Hepatocyte (in vitro differentiated cells): ENCODE measurements around the gene ADRM1. TPM values are rescaled to one million over a fixed set of nuclear protein-coding genes. Genes with fewer than 3 reads are reported as not detected.

Experiments
- DNase-seq: peaks from one replicate; pipeline ENCODE4 v3.0.0-alpha.2; 2016; ENCODE audit warnings: low spot score
- H2AFZ ChIP-seq: fragments of 200-600 bp; sonication (generic); 2 replicates; pipeline ENCODE4 v1.6.0; 2016; ENCODE audit warnings: antibody characterized with exemption, mild to moderate bottlenecking
- H3K27ac ChIP-seq: fragments of 200-600 bp; sonication (generic); 2 replicates; pipeline ENCODE4 v1.5.1; 2016; ENCODE audit warnings: mild to moderate bottlenecking
- H3K27me3 ChIP-seq: fragments of 200-600 bp; sonication (generic); 2 replicates; pipeline ENCODE4 v1.6.1; 2016
- H3K36me3 ChIP-seq: fragments of 200-600 bp; sonication (generic); replicated peaks from 2 replicates; pipeline ENCODE4 v1.5.1; 2016; ENCODE audit warnings: low read depth; ENCODE audit not compliant: insufficient read depth
- H3K4me1 ChIP-seq: fragments of 200-600 bp; sonication (generic); 2 replicates; pipeline ENCODE4 v1.5.1; 2016; ENCODE audit warnings: mild to moderate bottlenecking, moderate library complexity; ENCODE audit not compliant: insufficient read depth
- H3K4me2 ChIP-seq: fragments of 200-600 bp; sonication (generic); 2 replicates; pipeline ENCODE4 v1.6.0; 2016
- H3K4me3 ChIP-seq: fragments of 200-600 bp; sonication (generic); 2 replicates; pipeline ENCODE4 v1.5.1; 2016; ENCODE audit warnings: mild to moderate bottlenecking
- H3K79me2 ChIP-seq: fragments of 200-600 bp; sonication (generic); 2 replicates; pipeline ENCODE4 v1.6.0; 2017; ENCODE audit warnings: mild to moderate bottlenecking
- H3K9me2 ChIP-seq: fragments of 200-600 bp; sonication (generic); replicated peaks from 2 replicates; pipeline ENCODE4 v1.6.0; 2017; ENCODE audit warnings: mild to moderate bottlenecking; ENCODE audit not compliant: insufficient read depth
- H3K9me3 ChIP-seq: fragments of 200-600 bp; sonication (generic); 2 replicates; pipeline ENCODE4 v1.5.1; 2016; ENCODE audit warnings: low read depth, mild to moderate bottlenecking
- H4K20me1 ChIP-seq: fragments of 200-600 bp; sonication (generic); 2 replicates; pipeline ENCODE4 v1.6.0; 2016; ENCODE audit warnings: mild to moderate bottlenecking; ENCODE audit not compliant: insufficient read depth, poor library complexity, severe bottlenecking
- EZH2 ChIP-seq: fragments of 200-600 bp; sonication (generic); IDR thresholded peaks from 2 replicates; pipeline ENCODE4 v1.6.1; 2016; ENCODE audit warnings: antibody characterized with exemption, mild to moderate bottlenecking, borderline replicate concordance
- EZH2phosphoT487 ChIP-seq: fragments of 200-600 bp; sonication (generic); IDR thresholded peaks from one replicate; pipeline ENCODE4 v1.6.1; 2018; ENCODE audit warnings: antibody characterized with exemption, mild to moderate bottlenecking, low read depth, moderate library complexity; ENCODE audit not compliant: unreplicated experiment, severe bottlenecking
- WGBS: methylation state at CpG from one replicate; pipeline ENCODE4 v1.1.6; 2016; ENCODE audit warnings: low lambda C conversion rate; ENCODE audit errors: missing lambda C conversion rate; 5-methylcytosine and 5-hydroxymethylcytosine counted together
- polyA plus RNA-seq: library from polyadenylated mRNA; unstranded; fragments of >200 nt; fragmentation: Nextera tagmentation; extraction: Ambion mirVana; gene quantifications from 2 replicates; pipeline ENCODE4 v1.2.1, GENCODE V29; 2016
- total RNA-seq: library from RNA; depleted of rRNA; stranded (reverse); fragments of >200 nt; gene quantifications from 2 replicates; pipeline ENCODE4 v1.2.3, GENCODE V29; 2014
- TF ChIP-seq, protein P1 (sequence below): fragments of 200-600 bp; sonication (generic); IDR thresholded peaks from 2 replicates; pipeline ENCODE4 v1.5.1; 2016; ENCODE audit warnings: antibody characterized with exemption, mild to moderate bottlenecking; ENCODE audit not compliant: poor library complexity

The ADRM1 gene
- total and polyA plus RNA-seq, 2 experiments from 2014 or later: 103 to 144 TPM

DNA sequence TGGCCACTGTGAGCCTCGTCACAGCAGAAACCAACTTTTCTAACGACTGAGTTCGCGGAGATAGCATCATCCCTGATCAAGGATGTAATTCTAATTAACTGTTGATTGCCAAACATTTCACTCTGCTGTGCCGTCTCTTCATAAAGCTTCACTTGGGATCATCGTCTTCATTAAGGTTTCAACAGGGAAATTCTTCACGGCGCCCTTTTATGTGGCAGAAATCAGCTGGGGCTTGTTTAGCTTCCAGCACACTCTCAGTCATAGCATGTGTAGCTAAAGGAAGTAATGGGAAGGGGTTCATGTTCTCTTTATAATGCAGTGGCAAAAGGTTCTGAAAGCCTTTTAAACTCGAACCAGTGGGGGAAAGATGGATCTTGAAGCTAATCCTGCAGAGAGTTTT lies 8.9 kb upstream of the ADRM1 start:
- TF ChIP-seq EZH2phosphoT487: no peak
- TF ChIP-seq, protein P1, sequence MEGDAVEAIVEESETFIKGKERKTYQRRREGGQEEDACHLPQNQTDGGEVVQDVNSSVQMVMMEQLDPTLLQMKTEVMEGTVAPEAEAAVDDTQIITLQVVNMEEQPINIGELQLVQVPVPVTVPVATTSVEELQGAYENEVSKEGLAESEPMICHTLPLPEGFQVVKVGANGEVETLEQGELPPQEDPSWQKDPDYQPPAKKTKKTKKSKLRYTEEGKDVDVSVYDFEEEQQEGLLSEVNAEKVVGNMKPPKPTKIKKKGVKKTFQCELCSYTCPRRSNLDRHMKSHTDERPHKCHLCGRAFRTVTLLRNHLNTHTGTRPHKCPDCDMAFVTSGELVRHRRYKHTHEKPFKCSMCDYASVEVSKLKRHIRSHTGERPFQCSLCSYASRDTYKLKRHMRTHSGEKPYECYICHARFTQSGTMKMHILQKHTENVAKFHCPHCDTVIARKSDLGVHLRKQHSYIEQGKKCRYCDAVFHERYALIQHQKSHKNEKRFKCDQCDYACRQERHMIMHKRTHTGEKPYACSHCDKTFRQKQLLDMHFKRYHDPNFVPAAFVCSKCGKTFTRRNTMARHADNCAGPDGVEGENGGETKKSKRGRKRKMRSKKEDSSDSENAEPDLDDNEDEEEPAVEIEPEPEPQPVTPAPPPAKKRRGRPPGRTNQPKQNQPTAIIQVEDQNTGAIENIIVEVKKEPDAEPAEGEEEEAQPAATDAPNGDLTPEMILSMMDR: no peak
- TF ChIP-seq EZH2: no peak
- H3K79me2 ChIP-seq: no peaks in the 10 kb centered on the region
- no peaks in the 10 kb centered on the region for H3K9me3 ChIP-seq
- no peaks in the 10 kb centered on the region for H3K27me3 ChIP-seq
- WGBS: 90% methylated on average over 9 of the region's 9 CpGs
- H3K27ac ChIP-seq: no peak overlapping the region
- no peaks in the 10 kb centered on the region for H3K9me2 ChIP-seq
- no peaks in the 10 kb centered on the region for H3K36me3 ChIP-seq
- no peak overlapping the region for H3K4me2 ChIP-seq
- H2AFZ ChIP-seq: no peak overlapping the region
- H4K20me1 ChIP-seq: no peaks in the 10 kb centered on the region
- H3K4me1 ChIP-seq: no peaks in the 10 kb centered on the region
- no peak overlapping the region for H3K4me3 ChIP-seq
- no peak for DNase-seq

- no peak overlapping the region for H2AFZ ChIP-seq
- H3K9me3 ChIP-seq: no peaks in the 10 kb centered on the region
- no peaks in the 10 kb centered on the region for H3K27me3 ChIP-seq
- WGBS: 96% methylated on average over 17 of the region's 17 CpGs
- DNase-seq: no peak
- TF ChIP-seq EZH2phosphoT487 (no peak), EZH2 (no peak)
- TF ChIP-seq, protein P1: no peak
- H3K79me2 ChIP-seq: no peaks in the 10 kb centered on the region
- H3K4me2 ChIP-seq: no peak overlapping the region
- no peaks in the 10 kb centered on the region for H3K4me1 ChIP-seq
- H3K9me2 ChIP-seq: no peaks in the 10 kb centered on the region
- H3K36me3 ChIP-seq: no peaks in the 10 kb centered on the region
- H3K4me3 ChIP-seq: no peak overlapping the region
- H3K27ac ChIP-seq: no peak overlapping the region
- no peaks in the 10 kb centered on the region for H4K20me1 ChIP-seq
Measured at GRCh38 chr20:62294516-62294915, 8.3 kb upstream of the ADRM1 start.

- no peaks in the 10 kb centered on the region for H3K36me3 ChIP-seq
- no peak overlapping the region for H2AFZ ChIP-seq
- H3K4me1 ChIP-seq: no peaks in the 10 kb centered on the region
- no peaks in the 10 kb centered on the region for H3K9me2 ChIP-seq
- H4K20me1 ChIP-seq: no peaks in the 10 kb centered on the region
- no peaks in the 10 kb centered on the region for H3K79me2 ChIP-seq
- H3K9me3 ChIP-seq: no peaks in the 10 kb centered on the region
- 92% methylated on average over 29 of the region's 30 CpGs for WGBS
- no peak for DNase-seq
- H3K27me3 ChIP-seq: no peaks in the 10 kb centered on the region
- H3K4me2 ChIP-seq: no peak overlapping the region
- TF ChIP-seq EZH2: no peak
- TF ChIP-seq, protein P1: no peak
- no peak for TF ChIP-seq EZH2phosphoT487
- H3K4me3 ChIP-seq: no peak overlapping the region
- H3K27ac ChIP-seq: no peak overlapping the region
Measured at GRCh38 chr20:62296724-62297448, 5.9 kb upstream of the ADRM1 start.
